HG03442 (cell line): ENCODE data around the gene NLRC5.
"Not testable (repeated sequence)": the region's sequence is repeated elsewhere in the genome, so short reads cannot be mapped to it uniquely, and the experiment has no call there.

Source experiments
- ATAC-seq: cut with Tn5 transposase; IDR thresholded peaks from one replicate; pipeline ENCODE4 v1.9.1; 2021; ENCODE audit warnings: mild to moderate bottlenecking, moderate library complexity; ENCODE audit not compliant: unreplicated experiment

Gene NLRC5

DNA sequence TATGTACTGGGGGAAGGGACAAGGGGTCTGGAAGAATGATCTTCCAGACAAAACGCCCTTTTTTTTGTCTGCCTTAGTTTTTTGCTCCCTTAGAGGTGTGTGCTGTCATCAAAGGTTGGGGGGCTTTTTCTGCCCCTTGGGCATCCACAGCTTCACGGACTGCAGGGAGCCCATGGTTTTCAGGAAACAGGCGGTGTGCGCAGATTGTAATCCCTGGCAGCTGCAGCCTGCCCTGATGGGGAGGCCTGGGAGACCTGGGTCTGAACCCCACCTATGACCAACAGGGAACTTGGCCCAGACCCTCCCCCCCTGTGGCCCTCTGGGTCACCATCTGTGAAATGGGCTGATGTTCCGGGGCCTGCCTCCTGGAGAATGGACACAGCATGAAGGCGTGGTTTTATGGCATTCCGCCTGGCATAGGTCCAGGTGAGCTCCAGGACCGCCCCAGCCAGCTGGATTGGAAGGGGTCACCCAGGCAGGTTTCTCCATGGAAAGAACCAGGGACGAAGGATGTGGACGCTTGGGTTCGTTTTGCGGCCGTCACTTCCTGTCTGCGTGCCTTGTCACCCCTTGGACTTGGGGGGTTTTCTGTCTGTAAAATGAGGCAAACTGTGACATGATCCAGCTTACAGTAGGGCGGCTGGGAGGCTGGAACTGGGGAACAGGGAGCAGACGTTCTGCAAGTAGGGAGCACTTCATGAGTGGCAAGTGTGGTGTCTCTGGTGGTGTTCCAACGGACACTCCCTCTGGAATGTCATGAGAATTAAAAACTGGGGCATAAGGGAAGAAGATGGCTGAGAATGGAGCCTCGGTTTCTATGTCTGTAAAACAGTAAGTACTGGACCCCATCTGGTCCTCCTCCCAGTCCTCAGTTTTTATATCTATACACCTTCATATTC is 104.6 kb downstream of the NLRC5 start:
- ATAC-seq = no peak

DNA sequence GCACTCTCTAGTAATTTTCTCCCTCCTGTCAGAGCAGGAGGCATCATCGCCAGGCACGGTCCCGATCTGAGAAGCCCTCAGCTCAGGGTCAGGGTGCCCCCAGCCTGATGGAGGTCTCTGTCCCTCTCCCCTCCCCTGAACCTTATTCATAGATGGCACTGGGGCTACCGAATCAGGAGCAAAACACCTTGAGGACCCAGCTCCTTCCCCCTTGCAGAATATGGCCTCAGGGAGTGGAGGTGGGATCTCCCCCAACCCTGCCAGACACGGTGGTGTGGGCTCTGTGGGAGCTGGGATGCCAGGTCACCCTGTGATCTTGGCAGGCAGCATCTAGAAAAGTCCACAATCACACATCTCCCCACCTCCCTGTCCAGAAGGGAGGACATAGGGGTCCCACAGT is 105.6 kb downstream of the NLRC5 start:
- no peak for ATAC-seq

DNA sequence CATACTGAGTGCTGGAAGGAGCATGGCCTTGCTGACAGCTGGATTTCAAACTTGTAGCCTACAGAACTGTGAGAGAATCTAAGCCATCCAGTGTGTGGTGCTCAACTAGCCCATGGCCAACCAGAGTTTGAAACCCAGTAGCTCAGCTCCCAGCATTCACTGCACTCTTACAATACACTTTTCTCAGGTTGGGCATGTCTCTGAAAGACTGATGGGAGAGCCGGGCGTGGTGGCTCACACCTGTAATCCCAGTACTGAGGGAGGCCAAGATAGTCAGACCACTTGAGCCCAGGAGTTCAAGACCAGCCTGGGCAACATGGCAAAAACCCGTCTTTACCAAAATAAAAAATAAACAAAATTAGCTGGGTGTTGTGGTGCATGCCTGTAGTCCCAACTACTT is 106.8 kb downstream of the NLRC5 start:
- ATAC-seq = no peak

DNA sequence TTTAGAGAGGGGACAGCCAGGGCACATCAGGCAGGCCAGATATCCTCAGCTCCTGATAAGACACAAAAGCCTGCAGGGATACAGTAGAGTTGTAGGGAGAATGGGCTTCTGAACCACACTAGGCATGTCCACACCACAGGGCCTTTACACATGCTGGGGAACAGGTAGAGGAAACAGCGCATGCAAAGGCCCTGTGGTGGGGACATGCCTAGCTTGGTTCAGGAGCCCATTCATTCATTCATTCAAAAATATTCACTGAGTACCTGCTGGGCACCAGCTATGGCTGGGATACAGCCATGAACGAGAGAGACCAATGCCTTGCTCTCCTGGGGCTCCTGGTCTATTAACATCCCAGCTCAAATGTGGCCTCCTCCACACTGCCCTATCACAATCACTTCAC is 107.4 kb downstream of the NLRC5 start:
- no peak for ATAC-seq

DNA sequence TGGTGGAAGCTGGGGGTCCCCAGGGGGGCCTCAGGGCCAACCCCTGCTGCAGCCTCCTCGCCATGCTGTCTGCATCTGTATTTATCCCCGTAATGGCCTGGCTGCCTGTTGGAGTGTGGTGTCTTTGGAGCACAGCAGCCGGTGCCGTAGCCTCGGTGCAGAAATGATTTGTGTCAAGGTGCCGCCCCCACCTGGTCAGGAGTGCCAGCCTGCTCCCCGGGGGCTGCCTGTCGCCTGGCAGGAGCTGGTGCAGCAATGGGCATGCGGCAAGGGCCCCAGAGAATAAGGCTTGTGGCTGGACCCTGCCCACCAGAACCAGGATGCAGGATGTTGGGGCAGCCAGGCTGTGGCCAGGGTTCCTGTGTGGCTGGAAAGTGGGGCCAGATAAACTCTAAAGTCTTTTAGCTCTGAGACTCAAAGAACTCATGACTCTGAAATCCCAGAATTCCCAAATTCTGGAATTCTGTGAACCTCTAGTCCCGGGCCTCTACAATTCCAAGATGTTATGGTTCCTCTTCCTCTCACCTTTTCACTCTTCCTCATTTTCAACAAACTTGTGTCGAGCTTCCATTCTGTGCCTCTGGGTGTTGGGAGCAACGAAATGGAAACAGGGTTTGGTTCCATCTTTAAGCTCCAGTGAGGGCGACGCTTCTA is 109.0 kb downstream of the NLRC5 start:
- no peak for ATAC-seq

DNA sequence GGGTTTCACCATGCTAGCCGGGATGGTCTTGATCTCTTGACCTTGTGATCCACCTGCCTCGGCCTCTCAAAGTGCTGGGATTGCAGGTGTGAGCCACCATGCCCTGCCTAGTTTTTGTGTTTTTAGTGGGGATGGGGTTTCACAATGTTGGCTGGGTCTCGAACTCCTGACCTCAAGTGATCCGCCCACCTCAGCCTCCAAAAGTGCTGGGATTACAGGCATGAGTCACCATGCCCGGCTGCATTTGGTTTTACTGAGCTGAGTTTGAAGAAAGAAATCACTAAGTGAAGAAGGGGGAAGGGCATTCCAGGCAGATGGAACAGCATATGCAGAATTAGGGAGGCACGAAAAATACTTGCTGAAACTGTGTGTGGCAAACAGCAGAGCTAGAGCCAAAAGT is 110.6 kb downstream of the NLRC5 start:
- ATAC-seq = not testable (repeated sequence)

DNA sequence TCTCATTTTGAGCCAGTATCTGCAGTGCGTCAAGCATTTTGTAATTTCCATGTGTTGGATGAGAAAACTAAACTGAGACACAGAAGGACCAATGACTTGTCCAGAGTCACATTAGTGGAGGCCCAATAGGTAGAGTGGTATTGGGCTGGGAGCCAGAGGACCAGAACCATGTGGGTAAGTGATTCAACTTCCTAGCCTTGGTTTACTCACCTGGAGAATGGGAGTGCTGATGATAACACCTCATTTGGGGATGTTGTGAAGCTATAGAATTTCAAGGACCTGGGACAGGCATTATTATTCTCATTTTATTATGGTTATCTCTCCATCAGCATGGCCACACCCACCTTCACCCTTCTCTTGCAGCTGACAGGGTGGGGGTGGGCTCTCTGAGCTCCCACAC is 111.1 kb downstream of the NLRC5 start:
- no peak for ATAC-seq

DNA sequence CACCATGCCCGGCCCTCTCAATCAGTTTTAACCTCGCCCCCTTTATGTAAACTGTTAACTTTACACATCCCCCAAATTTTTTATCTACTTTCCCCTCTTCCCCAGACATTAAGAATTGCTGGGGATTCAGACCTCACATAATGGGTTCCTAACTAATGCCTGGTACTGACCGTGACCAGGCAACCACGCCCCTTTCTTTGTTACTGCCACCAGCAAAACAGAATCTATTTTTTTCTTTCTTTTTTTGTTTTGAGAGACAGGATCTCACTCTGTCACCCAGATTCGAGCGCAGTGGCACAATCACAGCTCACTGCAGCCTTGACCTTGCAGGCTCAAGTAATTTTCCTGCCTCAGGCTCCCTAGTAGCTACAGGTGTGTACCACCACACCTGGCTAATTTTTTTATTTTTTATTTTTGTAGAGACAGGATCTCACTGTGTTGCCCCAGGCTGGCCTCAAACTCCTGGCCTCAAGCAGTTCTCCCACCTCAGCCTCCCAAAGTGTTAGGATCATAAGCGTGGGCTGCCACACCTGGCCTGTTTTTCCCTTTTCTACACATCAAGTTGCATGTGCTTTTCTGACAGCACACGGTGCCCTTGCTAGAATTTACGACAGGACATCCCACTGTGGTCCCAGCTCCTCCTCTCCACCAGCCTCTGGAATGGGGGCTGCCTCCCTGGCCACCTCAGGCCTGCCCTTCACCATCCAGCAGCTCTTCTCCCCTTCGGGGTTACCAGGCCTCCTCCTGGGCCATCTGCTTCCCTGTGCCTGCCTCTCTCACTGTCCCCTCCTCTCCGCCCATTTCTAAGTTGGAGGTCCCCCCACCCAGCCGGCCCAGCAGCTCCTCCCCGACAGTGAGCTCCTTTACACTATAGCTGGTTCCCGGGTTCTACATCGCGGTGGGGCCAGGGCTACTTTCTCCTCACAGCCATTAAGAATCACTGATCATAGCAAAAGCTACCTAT is 113.8 kb downstream of the NLRC5 start:
- ATAC-seq = no peak

DNA sequence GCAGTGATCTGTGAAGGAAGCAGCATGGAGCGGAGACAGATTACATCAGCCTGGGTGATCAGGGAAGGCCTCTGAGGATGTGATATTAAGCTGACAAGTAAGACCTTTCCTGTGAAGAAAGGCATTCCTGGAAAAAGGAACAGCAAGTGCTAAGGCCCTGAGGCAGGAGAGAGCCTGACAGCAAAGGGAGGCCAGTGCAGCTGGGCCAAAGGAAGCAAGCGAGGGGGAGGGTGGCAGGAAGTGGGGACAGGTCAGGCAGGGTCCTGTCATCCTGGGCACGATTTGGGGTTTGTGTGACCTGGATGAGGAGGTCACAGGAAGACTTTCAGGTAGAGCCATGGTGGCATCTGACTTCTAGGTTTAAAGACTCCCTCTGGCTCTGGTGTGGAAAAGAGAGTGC is 115.3 kb downstream of the NLRC5 start:
- no peak for ATAC-seq

DNA sequence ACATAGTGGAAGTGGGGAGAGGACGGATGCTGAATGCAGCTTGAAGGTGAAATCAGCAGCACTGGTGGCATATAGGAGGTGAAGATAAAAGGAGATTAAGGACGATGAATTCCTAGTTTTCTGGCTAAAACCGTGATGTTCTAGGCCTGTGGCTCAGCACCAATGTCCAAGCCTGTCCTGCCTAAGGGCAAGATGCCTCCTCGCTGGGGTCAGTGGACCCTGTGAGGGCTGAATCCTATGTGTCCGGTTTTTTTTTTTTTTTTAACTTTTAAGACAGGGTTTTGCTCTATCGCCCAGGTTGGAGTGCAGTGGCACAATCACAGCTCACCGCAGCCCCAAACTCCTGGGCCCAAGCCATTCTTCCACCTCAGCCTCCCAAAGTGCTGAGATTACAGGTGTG is 115.8 kb downstream of the NLRC5 start:
- no peak for ATAC-seq

DNA sequence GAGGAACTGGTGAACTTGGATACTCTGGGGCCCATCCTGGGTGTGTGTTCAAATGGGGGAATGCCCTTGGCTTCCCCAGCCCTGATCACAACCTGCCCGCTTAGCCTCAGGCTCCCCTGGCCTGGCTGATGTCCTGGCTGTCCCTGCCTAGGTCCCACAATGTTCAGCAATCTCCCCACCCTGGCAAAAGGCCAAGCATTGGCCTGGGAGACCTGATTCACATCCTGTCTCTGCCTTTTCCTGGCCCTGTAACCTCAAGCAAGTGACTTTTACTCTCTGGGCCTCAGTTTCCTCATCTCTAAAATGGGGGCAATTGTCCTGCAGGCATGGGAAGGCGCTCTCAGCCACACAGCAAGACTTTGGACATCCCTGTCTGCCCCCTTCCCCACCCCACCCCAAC is 117.4 kb downstream of the NLRC5 start:
- ATAC-seq = no peak

DNA sequence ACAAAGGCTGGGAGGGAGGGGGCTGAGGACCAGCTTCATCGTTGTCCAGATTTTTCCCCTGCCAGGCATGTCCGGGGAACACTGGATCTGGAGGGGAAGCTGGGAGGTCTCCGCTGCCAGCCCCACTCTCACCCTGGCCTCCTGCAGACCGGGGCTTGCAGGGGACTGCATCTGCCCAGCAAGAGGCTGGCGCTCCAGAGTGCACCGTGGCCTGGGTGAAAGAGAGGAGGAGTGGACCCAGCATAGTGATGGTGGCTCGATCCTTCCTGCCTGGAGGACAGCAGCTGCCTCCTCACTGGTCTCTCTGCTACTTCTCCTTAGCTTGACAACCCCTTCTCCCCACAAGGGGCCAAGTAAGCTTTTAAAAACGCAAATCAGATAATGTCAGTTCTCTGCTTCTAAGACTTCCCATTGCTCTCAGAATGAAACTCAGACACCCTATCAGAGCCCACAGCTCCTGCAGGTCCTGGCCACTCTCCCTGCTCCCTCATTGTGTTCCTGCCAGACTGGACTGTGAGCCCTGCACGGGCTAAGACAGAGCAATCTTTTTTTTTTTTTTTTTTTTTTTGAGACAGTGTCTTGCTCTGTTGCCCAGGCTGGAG is 118.1 kb downstream of the NLRC5 start:
- ATAC-seq = no peak

DNA sequence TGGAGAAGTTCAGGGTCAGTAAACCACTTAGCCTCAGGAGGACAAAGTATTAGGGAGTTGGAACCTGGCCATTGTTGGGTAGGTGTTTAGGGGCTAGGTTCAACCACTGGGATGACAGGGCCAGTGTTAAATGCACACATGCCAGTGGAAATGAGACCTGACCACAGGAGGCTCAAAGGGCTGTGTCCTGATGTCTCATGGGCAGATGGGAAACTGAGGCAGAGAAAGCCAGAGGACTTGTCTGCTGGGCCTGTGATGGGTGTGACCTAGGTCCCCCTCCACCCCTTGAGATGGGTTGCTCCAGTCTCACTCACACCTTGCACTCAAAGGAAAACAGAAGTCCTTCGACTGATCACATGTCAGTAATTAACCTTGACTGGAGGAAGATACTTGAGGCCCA is 119.1 kb downstream of the NLRC5 start:
- ATAC-seq = no peak

DNA sequence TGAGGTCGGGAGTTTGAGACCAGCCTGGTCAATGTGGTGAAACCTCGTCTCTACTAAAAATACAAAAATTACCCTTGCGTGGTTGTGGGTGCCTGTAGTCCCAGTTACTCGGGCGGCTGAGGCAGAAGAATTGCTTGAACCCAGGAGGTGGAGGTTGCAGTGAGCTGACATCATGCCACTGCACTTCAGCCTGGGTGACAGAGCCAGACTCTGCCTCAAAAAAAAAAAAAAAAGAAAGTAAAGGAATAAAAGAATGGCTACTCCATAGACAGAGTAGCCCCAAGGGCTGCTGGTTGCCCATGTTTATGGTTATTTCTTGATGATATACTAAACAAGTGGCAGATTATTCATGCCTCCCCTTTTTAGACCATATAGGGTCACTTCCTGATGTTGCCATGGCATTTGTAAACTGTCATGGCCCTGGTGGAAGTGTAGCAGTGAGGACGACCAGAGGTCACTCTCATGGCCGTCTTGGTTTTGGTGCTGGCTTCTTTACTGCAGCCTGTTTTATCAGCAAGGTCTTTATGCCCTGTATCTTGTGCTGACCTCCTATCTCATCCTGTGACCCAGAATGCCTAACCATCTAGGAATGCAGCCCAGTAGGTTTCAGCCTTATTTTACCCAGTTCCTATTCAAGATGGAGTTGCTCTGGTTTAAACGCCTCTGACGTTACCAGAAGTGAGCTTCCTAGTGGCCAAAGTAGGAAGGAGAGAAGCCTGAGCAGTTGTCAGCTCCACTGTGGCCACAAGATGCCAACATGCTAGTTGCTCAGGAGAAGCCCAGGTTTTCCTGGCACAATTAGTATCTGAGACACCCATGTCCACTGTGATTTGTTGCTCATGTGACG is 120.1 kb downstream of the NLRC5 start:
- not testable (repeated sequence) for ATAC-seq

DNA sequence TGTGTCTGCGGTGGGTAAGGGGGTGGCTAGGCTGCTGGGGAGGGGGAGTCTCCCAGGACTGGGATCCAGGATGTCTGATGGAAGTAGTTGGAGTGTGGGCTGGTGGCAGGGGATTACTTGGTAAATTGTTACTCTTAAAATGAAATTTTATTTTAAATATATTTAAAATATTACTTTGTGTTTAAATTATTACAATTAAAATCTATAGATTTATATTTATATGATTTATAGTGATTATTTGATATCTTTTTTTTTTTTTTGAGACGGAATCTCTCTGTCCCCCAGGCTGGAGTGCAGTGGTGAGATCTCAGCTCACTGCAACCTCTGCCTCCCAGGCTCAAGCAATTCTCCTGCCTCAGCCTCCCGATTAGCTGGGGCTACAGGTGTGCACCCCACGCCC is 121.6 kb downstream of the NLRC5 start:
- no peak for ATAC-seq

DNA sequence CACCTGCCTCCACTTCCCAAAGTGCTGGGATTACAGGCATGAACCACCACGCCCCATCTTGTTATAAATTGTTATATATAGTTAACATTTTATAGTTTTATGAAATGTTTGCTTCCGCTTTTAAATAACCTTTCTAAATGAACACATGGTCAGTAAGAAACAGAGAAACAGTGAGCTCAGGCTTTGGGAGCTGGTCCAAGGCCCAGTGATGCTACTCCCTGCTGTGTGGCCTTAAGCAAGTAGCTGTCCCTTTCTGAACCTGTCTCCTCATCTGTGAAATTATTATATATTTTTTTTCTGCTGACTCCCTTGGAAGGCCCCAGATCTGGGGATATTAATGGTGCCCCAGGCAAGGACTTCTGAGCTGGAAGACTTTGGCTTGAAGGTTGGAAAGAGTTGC is 122.1 kb downstream of the NLRC5 start:
- no peak for ATAC-seq

DNA sequence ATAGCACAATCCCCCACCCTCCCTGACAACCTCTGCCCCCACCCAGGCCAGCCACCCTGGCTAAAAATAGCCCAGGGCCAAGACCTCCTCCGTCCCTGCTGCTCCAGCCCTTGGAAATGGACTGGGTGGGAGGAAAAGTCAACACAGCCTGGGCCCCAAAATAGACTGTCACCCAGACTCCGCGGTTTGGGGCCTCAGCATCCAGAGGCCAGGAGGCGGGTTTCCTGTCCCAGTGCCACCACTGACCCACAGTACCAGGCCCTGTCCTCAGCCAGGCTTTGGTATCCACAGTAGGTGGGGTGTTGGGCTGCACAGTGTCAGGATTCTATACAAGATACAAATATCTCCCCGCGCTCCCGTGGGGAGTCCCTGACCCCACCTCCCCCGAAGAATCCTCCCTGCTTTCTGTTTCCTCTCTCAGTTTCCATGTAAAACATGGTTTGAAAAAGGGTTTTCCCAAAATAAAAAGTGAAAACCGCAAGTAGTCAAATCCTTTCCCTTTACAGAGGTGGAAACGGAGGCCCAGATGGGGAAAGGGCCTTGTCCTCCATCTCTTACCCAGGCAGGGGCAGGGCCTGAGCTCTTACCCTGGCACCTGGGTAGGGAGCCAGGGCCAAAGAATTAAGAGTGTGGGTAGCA is 123.2 kb downstream of the NLRC5 start:
- ATAC-seq = no peak

DNA sequence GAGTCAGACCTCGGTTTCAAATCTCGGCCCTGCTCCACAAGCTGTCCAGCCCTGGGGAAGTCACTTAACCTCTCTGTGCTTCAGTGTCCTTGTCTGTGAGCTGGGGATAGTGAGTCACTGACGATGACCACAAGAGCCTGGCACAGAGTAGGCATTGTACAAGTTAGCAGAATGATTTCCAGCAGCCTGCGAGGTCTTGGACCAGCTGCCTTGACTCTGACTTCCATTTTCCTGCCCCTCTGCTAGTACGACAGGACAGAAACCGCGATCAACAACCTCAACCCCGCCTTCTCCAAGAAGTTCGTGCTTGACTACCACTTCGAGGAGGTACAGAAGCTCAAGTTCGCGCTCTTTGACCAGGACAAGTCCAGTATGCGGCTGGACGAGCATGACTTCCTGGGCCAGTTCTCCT is 123.7 kb downstream of the NLRC5 start:
- ATAC-seq = no peak

DNA sequence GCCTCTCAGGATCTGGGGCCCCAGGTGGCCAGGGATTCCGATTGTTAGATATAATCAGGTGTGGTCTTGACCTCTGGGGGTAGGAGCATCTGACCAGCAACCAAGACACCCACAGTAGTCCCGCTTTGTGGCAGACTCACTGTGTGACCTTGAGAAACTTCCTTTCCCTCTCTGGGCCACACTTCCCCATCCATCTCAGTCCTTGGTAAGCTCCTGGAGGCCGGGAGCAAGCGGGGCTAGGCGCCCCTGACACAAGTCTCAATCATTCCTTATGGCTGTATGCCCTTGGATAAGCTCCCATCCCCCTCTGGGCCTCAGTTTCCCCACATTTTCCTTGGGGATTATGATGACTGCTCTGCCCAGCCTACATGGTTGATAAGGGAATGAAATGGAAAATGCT is 124.3 kb downstream of the NLRC5 start:
- no peak for ATAC-seq

DNA sequence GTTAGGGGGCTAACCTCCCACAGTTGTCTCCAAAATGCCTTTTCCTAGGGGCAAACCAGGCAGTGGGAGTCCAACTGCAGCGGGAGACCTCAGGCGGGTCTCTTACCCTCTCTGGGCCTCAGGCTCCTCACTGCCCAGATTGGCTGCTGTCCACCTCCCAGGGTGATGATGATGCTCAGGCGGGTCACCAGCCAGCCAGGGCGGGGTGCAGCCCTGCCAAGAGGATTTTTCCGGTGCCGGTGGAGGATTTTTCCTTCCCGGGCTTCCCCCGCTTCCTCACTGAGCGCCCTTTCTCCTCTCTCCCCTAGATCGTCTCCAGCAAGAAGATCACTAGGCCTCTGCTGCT is 125.8 kb downstream of the NLRC5 start:
- ATAC-seq = no peak
